HepG2 (cell line): Measurements from ENCODE around the gene SEMA4A. TPM values are rescaled to one million over a fixed set of nuclear protein-coding genes. Genes with fewer than 3 reads are reported as not detected.

Experiments used
- CBX1 ChIP-seq: IDR thresholded peaks from one replicate; pipeline ENCODE4 v1.6.1; 2016; ENCODE audit warnings: antibody characterized with exemption, low read depth
- ETV5 ChIP-seq: IDR thresholded peaks from 2 replicates; pipeline ENCODE4 v1.6.1; 2018; ENCODE audit warnings: missing biosample characterization, missing genetic modification reagents, inconsistent platforms, borderline replicate concordance
- HMG20A ChIP-seq: IDR thresholded peaks from 2 replicates; pipeline ENCODE4 v1.6.1; 2016; ENCODE audit warnings: borderline replicate concordance
- SP140L ChIP-seq: sonication (generic); formaldehyde crosslinking; IDR thresholded peaks from 2 replicates; pipeline ENCODE4 v1.4.0; 2020; ENCODE audit warnings: missing genetic modification reagents, borderline replicate concordance
- ZIK1 ChIP-seq: sonication (generic); formaldehyde crosslinking; IDR thresholded peaks from 2 replicates; pipeline ENCODE4 v1.5.0; 2020; ENCODE audit warnings: mild to moderate bottlenecking, low read depth, missing genetic modification reagents, borderline replicate concordance
- ZNF746 ChIP-seq: sonication (generic); formaldehyde crosslinking; IDR thresholded peaks from 2 replicates; pipeline ENCODE4 v1.8.0; 2022; ENCODE audit warnings: mild to moderate bottlenecking, missing genetic modification reagents
- polyA plus RNA-seq, 8 experiments: library from polyadenylated mRNA; depleted of rRNA in 3 of 8; stranded (reverse) in 7 of 8; unstranded in 1 of 8; fragments of >200 nt; fragmentation: Illumina TruSeq in 4 of 8; extraction: Trizol in 4 of 8; gene quantifications; 2 replicates each; pipeline versions ENCODE4 v1.2.1 to v1.2.3, GENCODE V29; 2011 to 2016; ENCODE audit warnings: low read depth in 4 of 8, missing spikeins in 1 of 8, mixed read lengths in 1 of 8; ENCODE audit not compliant: insufficient read depth in 1 of 8
- total RNA-seq, 5 experiments: library from RNA; depleted of rRNA; stranded (reverse); fragments of >200 nt; fragmentation: Illumina TruSeq; extraction: Trizol; gene quantifications; 2 replicates each; pipeline ENCODE4 v1.2.3, GENCODE V29; 2016; ENCODE audit warnings: low read depth in 1 of 5
- TF ChIP-seq, protein P1 (sequence below): sonication (generic); formaldehyde crosslinking; IDR thresholded peaks from 2 replicates; pipeline ENCODE4 v1.4.0; 2020; ENCODE audit warnings: missing genetic modification reagents
- TF ChIP-seq, protein P2 (sequence below): sonication (generic); formaldehyde crosslinking; conservative IDR thresholded peaks from 2 replicates; pipeline ENCODE4 v1.8.0; 2022; ENCODE audit warnings: missing genetic modification reagents
- TF ChIP-seq, protein P3 (sequence below): sonication (generic); formaldehyde crosslinking; IDR thresholded peaks from 2 replicates; pipeline ENCODE4 v1.8.1; 2023; ENCODE audit warnings: mild to moderate bottlenecking, moderate library complexity, missing genetic modification reagents

Gene SEMA4A
- total and polyA plus RNA-seq, 2 of the 13 experiments (the other 11 are each of a cell fraction or from before 2014, with no cell fraction given) = 0.09 to 0.20 TPM

DNA sequence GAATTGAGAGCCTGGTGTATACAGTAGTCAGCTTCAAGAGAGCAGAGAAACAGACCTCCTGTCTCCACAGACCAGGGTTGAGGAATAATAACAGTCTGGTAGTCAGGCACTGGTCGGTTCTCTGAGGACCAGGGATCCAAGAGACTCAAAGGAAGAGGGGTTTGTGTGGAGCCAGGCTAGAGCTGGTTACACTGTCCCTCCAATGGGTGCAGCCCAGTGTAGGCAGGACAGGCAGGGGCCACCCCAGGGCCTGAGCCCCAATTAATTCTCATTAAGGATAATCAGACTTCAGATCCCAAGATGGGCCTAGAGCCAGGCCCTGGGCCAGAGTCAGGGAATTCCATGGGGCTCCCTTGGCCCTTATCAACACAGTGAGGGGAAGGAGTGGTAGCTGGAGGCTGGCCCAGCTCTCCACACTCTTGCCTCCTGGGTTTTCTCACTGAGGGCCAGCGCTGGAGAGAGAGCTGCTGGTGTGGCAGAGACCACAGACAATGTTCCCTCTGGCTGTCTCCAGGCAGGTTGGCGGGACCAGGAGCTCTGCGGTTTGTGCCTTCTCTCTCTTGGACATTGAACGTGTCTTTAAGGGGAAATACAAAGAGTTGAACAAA is 9.1 kb downstream of the SEMA4A start (continued):
- TF ChIP-seq ZIK1 = no peak
- TF ChIP-seq SP140L (CRISPR knock-in tag) = no peak
- no peak for TF ChIP-seq HMG20A (CRISPR knock-in tag)
- no peak for TF ChIP-seq CBX1
- no peak for TF ChIP-seq ETV5 (CRISPR knock-in tag)
- TF ChIP-seq, protein P1, sequence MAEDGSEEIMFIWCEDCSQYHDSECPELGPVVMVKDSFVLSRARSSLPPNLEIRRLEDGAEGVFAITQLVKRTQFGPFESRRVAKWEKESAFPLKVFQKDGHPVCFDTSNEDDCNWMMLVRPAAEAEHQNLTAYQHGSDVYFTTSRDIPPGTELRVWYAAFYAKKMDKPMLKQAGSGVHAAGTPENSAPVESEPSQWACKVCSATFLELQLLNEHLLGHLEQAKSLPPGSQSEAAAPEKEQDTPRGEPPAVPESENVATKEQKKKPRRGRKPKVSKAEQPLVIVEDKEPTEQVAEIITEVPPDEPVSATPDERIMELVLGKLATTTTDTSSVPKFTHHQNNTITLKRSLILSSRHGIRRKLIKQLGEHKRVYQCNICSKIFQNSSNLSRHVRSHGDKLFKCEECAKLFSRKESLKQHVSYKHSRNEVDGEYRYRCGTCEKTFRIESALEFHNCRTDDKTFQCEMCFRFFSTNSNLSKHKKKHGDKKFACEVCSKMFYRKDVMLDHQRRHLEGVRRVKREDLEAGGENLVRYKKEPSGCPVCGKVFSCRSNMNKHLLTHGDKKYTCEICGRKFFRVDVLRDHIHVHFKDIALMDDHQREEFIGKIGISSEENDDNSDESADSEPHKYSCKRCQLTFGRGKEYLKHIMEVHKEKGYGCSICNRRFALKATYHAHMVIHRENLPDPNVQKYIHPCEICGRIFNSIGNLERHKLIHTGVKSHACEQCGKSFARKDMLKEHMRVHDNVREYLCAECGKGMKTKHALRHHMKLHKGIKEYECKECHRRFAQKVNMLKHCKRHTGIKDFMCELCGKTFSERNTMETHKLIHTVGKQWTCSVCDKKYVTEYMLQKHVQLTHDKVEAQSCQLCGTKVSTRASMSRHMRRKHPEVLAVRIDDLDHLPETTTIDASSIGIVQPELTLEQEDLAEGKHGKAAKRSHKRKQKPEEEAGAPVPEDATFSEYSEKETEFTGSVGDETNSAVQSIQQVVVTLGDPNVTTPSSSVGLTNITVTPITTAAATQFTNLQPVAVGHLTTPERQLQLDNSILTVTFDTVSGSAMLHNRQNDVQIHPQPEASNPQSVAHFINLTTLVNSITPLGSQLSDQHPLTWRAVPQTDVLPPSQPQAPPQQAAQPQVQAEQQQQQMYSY (CRISPR knock-in tag) = no peak
- TF ChIP-seq, protein P2, sequence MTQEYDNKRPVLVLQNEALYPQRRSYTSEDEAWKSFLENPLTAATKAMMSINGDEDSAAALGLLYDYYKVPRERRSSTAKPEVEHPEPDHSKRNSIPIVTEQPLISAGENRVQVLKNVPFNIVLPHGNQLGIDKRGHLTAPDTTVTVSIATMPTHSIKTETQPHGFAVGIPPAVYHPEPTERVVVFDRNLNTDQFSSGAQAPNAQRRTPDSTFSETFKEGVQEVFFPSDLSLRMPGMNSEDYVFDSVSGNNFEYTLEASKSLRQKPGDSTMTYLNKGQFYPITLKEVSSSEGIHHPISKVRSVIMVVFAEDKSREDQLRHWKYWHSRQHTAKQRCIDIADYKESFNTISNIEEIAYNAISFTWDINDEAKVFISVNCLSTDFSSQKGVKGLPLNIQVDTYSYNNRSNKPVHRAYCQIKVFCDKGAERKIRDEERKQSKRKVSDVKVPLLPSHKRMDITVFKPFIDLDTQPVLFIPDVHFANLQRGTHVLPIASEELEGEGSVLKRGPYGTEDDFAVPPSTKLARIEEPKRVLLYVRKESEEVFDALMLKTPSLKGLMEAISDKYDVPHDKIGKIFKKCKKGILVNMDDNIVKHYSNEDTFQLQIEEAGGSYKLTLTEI (CRISPR knock-in tag) = no peak
- TF ChIP-seq ZNF746 = no peak
- TF ChIP-seq, protein P3, sequence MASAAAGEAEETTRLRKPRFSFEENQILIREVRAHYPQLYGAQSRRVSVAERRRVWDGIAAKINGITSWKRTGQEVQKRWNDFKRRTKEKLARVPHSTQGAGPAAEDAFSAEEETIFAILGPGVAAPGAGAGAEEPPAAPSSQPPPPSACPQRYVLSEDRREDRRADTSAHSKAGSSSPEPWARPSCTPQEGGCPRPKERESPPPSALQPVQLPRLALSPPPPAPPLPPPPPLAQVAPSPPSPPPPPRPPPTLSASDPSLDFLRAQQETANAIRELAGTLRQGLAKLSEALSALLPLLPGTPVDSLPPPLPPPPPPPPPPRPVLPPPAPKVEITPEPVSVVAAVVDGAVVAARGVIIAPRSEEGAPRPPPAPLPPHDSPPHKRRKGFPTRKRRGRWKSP = no peak
- TF ChIP-seq, all 625 proteins: peak for 0
